ENCODE data around the gene NPM3.

Gene NPM3

GRCh38 chr10:101773923-101774588, 9.2 kb downstream of the NPM3 start:
- H3K4me3 ChIP-seq (ENCODE audit: low read depth, low read length) = no peak overlapping the region
- TF ChIP-seq CTCF (IDR thresholded peaks at IDR 0.05; ENCODE audit: low read depth, low read length, missing control alignments) = no peak
- DNase-seq (ENCODE audit: low read depth) = no peak

GRCh38 chr10:101772895-101773761, 10.1 kb downstream of the NPM3 start:
- H3K4me3 ChIP-seq (ENCODE audit: low read depth, low read length) = no peak overlapping the region

GRCh38 chr10:101772017-101772894, 11.0 kb downstream of the NPM3 start:
- no peak overlapping the region for H3K4me3 ChIP-seq (ENCODE audit: low read depth, low read length)
- DNase-seq (ENCODE audit: low read depth) = no peak
- no peak for TF ChIP-seq CTCF (IDR thresholded peaks at IDR 0.05; ENCODE audit: low read depth, low read length, missing control alignments)

More at GRCh38 chr10:101772895-101773761, 10.1 kb downstream of the NPM3 start:
- DNase-seq (ENCODE audit: low read depth) = no peak
- no peak for TF ChIP-seq CTCF (IDR thresholded peaks at IDR 0.05; ENCODE audit: low read depth, low read length, missing control alignments)

GRCh38 chr10:101771380-101771779, 11.9 kb downstream of the NPM3 start:
- no peak for TF ChIP-seq CTCF (IDR thresholded peaks at IDR 0.05; ENCODE audit: low read depth, low read length, missing control alignments)
- DNase-seq (ENCODE audit: low read depth) = no peak
- H3K4me3 ChIP-seq (ENCODE audit: low read depth, low read length) = no peak overlapping the region

- no peak for DNase-seq (ENCODE audit: low read depth)
- no peak for TF ChIP-seq CTCF (IDR thresholded peaks at IDR 0.05; ENCODE audit: low read depth, low read length, missing control alignments)
- H3K4me3 ChIP-seq (ENCODE audit: low read depth, low read length) = no peak overlapping the region
Observed at GRCh38 chr10:101770331-101771215, 12.7 kb downstream of the NPM3 start.

Data from GM12864 (cell line).